D721Med (cell line): ENCODE data around the gene UBE2F.
A peak's percentile ranks its signal among the peaks of the same experiment; 100 is the strongest.

ENCODE experiments used
- DNase-seq: peaks from one replicate; pipeline ENCODE4 v3.0.0; 2011; ENCODE audit warnings: low spot score; ENCODE audit not compliant: insufficient read length
- FAIRE-seq: peaks from 2 replicates; lab custom pipeline; 2011; peaks lifted over from hg19 to GRCh38; lab: Jason Lieb, UNC
- TF ChIP-seq, protein P1 (sequence below): IDR thresholded peaks from 2 replicates; pipeline ENCODE4 v1.5.1; 2012; ENCODE audit warnings: mild to moderate bottlenecking, control low read depth; ENCODE audit not compliant: insufficient read depth; ENCODE audit errors: missing control alignments

UBE2F gene

DNA sequence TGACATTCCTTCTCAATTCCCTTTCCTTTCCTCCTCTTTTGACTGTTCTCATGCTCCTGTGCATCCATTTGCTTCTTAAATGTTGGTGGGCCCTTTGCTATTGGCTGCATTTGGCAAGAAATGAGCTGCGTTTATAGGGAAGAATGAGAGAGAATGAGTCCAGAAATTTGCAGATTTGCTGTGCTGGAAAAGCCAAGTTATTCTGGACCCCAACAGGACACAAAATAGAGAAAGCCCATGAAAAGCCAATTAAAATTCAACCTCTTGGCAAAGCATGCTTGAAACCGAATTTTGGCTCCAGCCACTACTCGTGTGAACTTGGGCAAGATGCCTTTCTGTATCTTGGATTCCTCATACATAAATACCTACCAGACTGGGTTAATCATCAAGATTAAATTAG, 92.7 kb downstream of the UBE2F start:
- DNase-seq: no peak
- FAIRE-seq: no peak
- TF ChIP-seq, protein P1, sequence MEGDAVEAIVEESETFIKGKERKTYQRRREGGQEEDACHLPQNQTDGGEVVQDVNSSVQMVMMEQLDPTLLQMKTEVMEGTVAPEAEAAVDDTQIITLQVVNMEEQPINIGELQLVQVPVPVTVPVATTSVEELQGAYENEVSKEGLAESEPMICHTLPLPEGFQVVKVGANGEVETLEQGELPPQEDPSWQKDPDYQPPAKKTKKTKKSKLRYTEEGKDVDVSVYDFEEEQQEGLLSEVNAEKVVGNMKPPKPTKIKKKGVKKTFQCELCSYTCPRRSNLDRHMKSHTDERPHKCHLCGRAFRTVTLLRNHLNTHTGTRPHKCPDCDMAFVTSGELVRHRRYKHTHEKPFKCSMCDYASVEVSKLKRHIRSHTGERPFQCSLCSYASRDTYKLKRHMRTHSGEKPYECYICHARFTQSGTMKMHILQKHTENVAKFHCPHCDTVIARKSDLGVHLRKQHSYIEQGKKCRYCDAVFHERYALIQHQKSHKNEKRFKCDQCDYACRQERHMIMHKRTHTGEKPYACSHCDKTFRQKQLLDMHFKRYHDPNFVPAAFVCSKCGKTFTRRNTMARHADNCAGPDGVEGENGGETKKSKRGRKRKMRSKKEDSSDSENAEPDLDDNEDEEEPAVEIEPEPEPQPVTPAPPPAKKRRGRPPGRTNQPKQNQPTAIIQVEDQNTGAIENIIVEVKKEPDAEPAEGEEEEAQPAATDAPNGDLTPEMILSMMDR: no peak

DNA sequence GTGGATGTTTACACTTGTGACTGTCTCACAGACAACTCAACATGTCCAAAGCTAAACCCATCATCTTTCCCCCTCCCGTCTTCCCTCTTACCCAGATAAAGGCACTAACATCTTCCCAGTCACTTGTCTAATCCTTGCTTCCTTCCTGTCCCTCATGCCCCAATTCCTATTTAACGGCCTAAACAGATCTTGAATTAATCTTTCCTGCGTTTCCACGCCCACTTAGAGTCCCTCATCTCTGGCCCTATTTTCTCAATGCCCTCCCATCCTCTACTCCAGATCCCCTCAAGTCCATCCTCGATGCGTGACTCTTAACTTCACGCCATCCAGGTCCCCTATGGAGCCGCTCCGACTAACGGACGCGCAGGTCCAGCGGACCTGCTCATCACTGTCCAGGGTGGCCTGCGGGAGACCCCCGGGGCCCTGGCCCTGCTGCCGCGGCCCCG, 93.3 kb downstream of the UBE2F start:
- DNase-seq (no peak), FAIRE-seq (no peak)
- TF ChIP-seq, protein P1: no peak

DNA sequence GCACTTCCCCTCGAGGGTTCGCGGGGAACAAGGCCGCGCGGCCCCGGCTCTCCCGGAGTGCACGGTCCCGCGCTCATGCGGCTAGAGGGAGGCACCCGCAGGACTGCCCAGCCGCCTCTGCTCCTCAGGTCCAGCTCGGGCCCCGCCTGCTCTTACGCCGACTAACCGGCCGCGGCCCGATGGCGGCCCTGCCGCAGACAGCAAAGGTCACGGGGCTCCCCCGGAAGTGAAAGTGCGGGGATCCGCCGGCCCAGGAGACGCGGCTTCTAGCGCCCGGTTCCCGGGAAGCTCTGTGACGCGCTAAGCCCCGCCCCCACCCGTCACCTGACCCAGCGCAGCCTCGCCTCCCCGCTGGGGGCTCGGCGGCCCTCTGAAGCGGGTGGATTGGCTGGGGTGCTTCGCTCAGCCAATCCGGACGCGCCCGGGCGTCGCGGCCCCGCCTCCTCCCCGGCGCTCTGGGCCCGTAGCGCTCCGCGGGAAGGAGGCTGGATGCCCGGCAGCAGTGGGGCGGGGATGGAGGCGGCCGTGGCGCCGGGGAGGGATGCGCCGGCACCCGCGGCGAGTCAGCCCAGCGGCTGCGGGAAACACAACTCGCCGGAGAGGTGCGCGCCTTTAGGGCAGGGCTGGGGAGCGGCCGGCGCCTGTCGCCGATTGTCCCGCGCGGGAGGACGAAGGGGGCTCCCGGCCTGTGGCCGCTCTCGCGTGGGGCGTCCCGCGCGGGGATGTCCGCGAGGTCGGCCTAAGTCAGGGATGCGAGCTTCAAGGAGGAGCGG, 93.9 kb downstream of the UBE2F start, which contains the start of gene SCLY:
Gene SCLY (plus strand): TSS at position 460 of the 773 bp plus-strand sequence. CDS start 54 bp downstream, at position 514.
- TF ChIP-seq, protein P1: no peak
- DNase-seq (peak; percentile 94), FAIRE-seq (no peak)

DNA sequence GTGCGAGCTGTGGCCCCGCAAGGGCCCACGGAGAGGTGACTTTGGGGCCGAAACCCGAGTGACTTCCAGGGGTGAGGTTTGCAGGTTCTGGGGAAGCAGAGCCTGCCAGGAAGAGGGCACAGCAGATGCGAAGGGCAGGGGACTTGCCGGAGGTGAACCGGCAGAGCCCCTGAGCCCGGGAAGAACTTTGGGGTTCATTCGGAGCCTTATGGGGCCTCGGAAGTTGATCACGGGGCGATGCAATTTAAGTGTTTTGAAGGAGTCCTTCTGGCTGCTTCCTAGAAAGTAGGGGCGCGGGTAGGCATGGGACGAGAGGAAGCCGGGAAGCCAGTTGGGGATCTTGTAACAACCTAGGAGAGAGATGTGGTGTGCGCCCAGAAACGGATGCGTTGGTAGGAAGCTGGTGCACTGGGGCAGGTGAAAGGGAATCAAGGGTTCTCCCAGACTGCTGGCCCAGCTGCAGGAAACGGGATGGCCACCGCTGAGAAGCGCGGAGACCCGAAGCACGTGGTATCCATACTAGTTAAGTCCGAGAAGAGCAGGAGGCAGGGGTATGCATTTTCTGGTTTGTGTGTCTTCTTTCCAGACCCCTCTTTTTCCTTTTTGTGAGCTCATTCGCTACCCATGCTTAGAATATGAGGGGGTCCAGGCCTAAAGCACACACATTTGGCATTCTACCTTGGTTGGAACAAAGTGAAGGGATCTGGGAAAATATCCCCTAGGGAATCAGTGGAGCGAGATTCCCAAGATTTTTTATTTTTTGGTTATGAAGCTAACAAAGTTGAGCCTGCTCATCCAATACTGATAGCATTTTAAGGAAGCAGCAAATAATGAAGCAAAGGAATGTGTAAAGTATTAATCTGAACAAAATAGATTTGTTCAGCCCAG, 94.7 kb downstream of the UBE2F start:
- FAIRE-seq (no peak), DNase-seq (no peak)
- TF ChIP-seq, protein P1: no peak

DNA sequence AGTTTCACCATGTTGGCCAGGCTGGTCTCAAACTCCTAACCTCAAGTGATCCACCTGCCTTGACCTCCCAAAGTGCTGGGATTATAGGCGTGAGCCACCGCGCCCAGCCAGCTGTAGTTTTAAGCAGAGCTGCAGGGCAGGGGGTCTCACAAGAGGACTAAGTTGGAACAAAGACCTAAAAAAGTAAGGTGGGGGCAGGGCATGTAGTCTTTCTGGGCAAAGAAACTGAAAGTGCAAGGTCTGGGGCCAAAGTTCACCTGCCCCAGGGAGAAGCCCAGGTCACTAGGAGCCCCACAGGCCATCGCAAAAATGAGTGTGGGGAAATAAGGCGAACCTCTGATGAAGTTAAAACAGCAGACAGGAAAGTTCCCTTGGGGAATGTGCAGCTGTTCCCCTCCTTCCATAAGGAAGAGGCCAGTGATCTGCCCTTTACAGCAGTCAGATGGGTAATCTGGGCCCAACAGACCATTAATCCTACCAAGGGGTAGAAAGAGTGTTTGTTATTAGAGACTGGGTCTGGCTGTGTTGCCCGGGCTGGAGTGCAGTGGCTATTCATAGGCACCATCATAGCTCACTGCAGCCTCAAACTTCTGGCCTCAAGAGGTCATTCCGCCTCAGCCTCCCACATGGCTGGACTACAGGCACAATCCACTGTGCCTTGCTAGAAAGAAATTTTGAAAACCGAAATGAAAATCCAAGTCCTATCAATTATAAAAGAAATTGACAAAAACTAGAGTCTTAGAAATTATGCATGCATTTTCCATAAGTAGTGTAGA, 96.8 kb downstream of the UBE2F start:
- no peak for FAIRE-seq
- TF ChIP-seq, protein P1: no peak
- no peak for DNase-seq

DNA sequence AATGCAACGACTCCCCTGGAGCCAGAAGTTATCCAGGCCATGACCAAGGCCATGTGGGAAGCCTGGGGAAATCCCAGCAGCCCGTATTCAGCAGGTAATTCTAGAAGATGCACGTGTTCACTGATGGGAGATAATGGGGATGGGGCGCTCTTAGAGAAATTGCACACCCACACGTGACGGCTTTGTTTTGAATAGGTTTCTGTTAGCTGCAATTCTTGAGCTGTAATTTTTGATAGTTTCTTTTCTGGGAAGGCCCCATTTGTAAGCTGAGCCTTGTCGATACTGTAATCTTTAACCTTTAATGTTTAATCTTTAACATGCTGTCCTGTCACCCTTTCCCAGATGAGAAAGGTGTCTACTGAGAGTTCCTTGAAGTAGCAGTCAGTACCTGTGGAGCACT, 97.6 kb downstream of the UBE2F start:
- FAIRE-seq (no peak), DNase-seq (no peak)
- TF ChIP-seq, protein P1: no peak
